SU-DHL-6 (cell line): ENCODE results near the gene COL5A1.

ENCODE experiments used
- H2AFZ ChIP-seq: fragments of 200-600 bp; sonication (generic); 2 replicates; pipeline ENCODE4 v1.6.1; 2014; ENCODE audit warnings: low read depth, mild to moderate bottlenecking, moderate library complexity, mixed read lengths, antibody characterized with exemption, low read length; ENCODE audit not compliant: severe bottlenecking
- H3F3A ChIP-seq: fragments of 200-600 bp; shearing (Covaris generic); 2 replicates; pipeline ENCODE4 v1.6.0; 2016; ENCODE audit warnings: antibody characterized with exemption, mild to moderate bottlenecking; ENCODE audit not compliant: insufficient read depth
- H3K27ac ChIP-seq: fragments of 200-600 bp; sonication (generic); 2 replicates; pipeline ENCODE4 v1.5.1; 2016; ENCODE audit warnings: low read depth, mild to moderate bottlenecking, low read length, moderate library complexity, mixed read lengths
- H3K27me3 ChIP-seq: fragments of 200-600 bp; sonication (generic), shearing (Covaris generic); 2 replicates; pipeline ENCODE4 v1.6.0; 2014; ENCODE audit warnings: mild to moderate bottlenecking, low read length
- H3K36me3 ChIP-seq: fragments of 200-600 bp; sonication (generic); 2 replicates; pipeline ENCODE4 v1.6.1; 2014; ENCODE audit warnings: mild to moderate bottlenecking, low read length, mixed read lengths
- H3K4me2 ChIP-seq: fragments of 300-600, 200-600 bp; shearing (Covaris generic), sonication (generic); 2 replicates; pipeline ENCODE4 v1.6.0; 2014; ENCODE audit warnings: low read length, low read depth, mild to moderate bottlenecking; ENCODE audit not compliant: poor library complexity, severe bottlenecking
- H3K4me3 ChIP-seq: fragments of 200-600 bp; sonication (generic); 2 replicates; pipeline ENCODE4 v1.5.1; 2014; ENCODE audit warnings: antibody characterized with exemption, low read length, mild to moderate bottlenecking, mixed read lengths; ENCODE audit not compliant: insufficient read depth, poor library complexity, severe bottlenecking
- H3K79me2 ChIP-seq: fragments of 200-600 bp; sonication (generic); 2 replicates; pipeline ENCODE4 v1.6.1; 2014; ENCODE audit warnings: mild to moderate bottlenecking, low read length, moderate library complexity; ENCODE audit not compliant: insufficient read depth
- H3K9ac ChIP-seq: fragments of 200-600 bp; sonication (generic); 2 replicates; pipeline ENCODE4 v1.7.0; 2014; ENCODE audit warnings: mild to moderate bottlenecking, low read length
- H3K9me2 ChIP-seq: fragments of 200-600 bp; sonication (generic); replicated peaks from 2 replicates; pipeline ENCODE4 v1.6.1; 2014; ENCODE audit warnings: low read length; ENCODE audit not compliant: insufficient read depth
- H3K9me3 ChIP-seq: fragments of 200-600 bp; sonication (generic); 2 replicates; pipeline ENCODE4 v1.6.1; 2014; ENCODE audit warnings: low read length, mixed read lengths; ENCODE audit not compliant: insufficient read depth
- H4K20me1 ChIP-seq: fragments of 200-600 bp; sonication (generic); 2 replicates; pipeline ENCODE4 v1.6.1; 2014; ENCODE audit warnings: low read depth, mild to moderate bottlenecking, antibody characterized with exemption, low read length, moderate library complexity, mixed read lengths
- EZH2phosphoT487 ChIP-seq: fragments of 200-600 bp; sonication (generic), shearing (Covaris generic); conservative IDR thresholded peaks from 2 replicates; pipeline ENCODE4 v1.6.1; 2018; ENCODE audit warnings: mild to moderate bottlenecking, antibody characterized with exemption, low read length, moderate library complexity, mixed read lengths
- TF ChIP-seq, protein P1 (sequence below): fragments of 200-600 bp; sonication (generic); IDR thresholded peaks from one replicate; pipeline ENCODE4 v1.5.1; 2017; ENCODE audit warnings: antibody characterized with exemption, mild to moderate bottlenecking, low read length, moderate library complexity; ENCODE audit not compliant: insufficient read depth, poor library complexity, severe bottlenecking

The COL5A1 gene

DNA sequence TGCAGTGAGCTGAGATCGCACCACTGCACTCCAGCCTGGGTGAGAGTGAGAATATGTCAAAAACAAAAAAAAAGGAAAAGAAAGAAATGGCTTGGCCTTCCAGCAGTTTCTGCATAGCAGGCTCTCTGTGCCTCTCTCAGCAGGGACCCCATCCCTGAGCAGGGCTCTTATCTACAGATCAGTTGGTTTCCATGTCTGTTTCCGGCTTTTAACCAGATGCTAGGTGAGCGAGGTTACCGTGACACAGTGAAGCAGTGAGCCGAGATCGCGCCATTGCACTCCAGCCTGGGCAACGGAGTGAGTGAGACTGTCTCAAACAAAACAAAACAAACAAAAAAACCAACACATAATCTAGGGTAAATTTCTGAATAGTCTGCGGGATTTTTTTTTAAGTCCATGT is 51.4 kb downstream of the COL5A1 start:
- no peak overlapping the region for H3K4me3 ChIP-seq
- H3K36me3 ChIP-seq: no peaks in the 10 kb centered on the region
- H3K9me2 ChIP-seq: no peaks in the 10 kb centered on the region
- H3K4me2 ChIP-seq: no peak overlapping the region
- H4K20me1 ChIP-seq: no peaks in the 10 kb centered on the region
- no peak overlapping the region for H2AFZ ChIP-seq
- H3K27ac ChIP-seq: no peak overlapping the region
- no peak for TF ChIP-seq EZH2phosphoT487
- TF ChIP-seq, protein P1, sequence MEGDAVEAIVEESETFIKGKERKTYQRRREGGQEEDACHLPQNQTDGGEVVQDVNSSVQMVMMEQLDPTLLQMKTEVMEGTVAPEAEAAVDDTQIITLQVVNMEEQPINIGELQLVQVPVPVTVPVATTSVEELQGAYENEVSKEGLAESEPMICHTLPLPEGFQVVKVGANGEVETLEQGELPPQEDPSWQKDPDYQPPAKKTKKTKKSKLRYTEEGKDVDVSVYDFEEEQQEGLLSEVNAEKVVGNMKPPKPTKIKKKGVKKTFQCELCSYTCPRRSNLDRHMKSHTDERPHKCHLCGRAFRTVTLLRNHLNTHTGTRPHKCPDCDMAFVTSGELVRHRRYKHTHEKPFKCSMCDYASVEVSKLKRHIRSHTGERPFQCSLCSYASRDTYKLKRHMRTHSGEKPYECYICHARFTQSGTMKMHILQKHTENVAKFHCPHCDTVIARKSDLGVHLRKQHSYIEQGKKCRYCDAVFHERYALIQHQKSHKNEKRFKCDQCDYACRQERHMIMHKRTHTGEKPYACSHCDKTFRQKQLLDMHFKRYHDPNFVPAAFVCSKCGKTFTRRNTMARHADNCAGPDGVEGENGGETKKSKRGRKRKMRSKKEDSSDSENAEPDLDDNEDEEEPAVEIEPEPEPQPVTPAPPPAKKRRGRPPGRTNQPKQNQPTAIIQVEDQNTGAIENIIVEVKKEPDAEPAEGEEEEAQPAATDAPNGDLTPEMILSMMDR: no peak
- H3F3A ChIP-seq: no peaks in the 10 kb centered on the region
- H3K27me3 ChIP-seq: no peaks in the 10 kb centered on the region
- H3K9me3 ChIP-seq: no peaks in the 10 kb centered on the region
- H3K9ac ChIP-seq: no peak overlapping the region
- H3K79me2 ChIP-seq: no peaks in the 10 kb centered on the region

DNA sequence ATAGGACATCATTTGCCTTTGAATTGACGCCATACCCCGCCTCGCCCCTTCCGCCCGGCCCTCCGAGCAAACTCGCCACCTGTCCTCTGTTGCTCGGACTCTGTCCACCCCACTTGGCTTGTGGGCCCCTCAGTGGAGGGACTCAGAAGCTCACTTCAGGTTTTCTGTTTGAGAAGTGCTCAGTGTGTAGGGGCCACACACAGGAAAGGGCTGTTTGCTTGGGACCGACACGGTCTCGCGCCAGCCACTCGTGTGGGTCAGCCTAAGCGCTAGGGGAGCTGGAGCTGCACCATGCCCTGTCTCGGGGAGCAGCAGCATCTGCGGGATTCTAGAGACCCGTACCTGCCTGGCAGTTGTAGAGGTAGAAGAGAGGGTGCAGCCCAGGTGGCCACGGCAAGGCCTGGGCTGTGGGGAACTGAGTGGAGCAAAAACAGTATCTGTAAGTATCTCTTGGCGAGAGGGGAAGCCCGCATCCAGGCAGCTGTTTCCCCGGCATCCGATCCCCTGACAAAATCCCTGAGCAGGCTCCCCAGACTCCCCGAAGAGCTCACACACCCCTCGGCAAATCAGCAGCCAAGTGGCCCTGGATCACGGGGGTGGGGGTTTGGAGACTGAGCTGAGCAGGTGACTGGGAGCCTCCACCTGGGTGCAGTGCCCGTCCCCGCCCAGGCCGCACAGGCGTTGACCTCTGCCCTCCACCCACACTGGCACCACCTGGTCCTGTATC is 52.2 kb downstream of the COL5A1 start:
- no peak overlapping the region for H3K4me2 ChIP-seq
- TF ChIP-seq EZH2phosphoT487: no peak
- TF ChIP-seq, protein P1: no peak

DNA sequence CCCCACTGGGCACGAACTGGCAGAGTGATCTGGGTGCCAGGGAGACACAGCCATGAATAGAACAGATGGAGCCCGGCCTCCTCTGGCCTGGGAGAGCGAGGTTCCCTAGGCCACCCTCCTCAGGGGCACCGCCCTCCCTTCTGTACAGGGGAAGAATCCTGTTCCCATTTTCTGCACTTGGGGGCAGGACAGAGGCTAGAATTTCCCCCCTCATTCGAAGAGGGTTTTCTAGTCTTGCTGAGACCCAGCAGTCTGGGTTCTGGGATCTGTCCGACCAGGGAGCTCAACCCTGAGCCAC is 52.7 kb downstream of the COL5A1 start:
- H3K27me3 ChIP-seq: no peaks in the 10 kb centered on the region
- no peaks in the 10 kb centered on the region for H3K9me2 ChIP-seq
- no peaks in the 10 kb centered on the region for H3K79me2 ChIP-seq
- TF ChIP-seq EZH2phosphoT487: no peak
- TF ChIP-seq, protein P1: no peak
- H3F3A ChIP-seq: no peaks in the 10 kb centered on the region
- no peak overlapping the region for H3K4me2 ChIP-seq
- H3K27ac ChIP-seq: no peak overlapping the region
- no peak overlapping the region for H2AFZ ChIP-seq
- H3K4me3 ChIP-seq: no peak overlapping the region
- no peak overlapping the region for H3K9ac ChIP-seq
- no peaks in the 10 kb centered on the region for H3K9me3 ChIP-seq
- no peaks in the 10 kb centered on the region for H3K36me3 ChIP-seq
- H4K20me1 ChIP-seq: no peaks in the 10 kb centered on the region

More for the DNA sequence above, 52.2 kb downstream of the COL5A1 start:
- H3K9ac ChIP-seq: no peak overlapping the region
- H3K27me3 ChIP-seq: no peaks in the 10 kb centered on the region
- no peaks in the 10 kb centered on the region for H3K9me3 ChIP-seq
- no peaks in the 10 kb centered on the region for H3K36me3 ChIP-seq
- H3K27ac ChIP-seq: no peak overlapping the region
- H3F3A ChIP-seq: no peaks in the 10 kb centered on the region
- H4K20me1 ChIP-seq: no peaks in the 10 kb centered on the region
- H3K79me2 ChIP-seq: no peaks in the 10 kb centered on the region
- H3K9me2 ChIP-seq: no peaks in the 10 kb centered on the region
- H3K4me3 ChIP-seq: no peak overlapping the region
- no peak overlapping the region for H2AFZ ChIP-seq
